ENCODE measurements around the gene GLG1.

DNA sequence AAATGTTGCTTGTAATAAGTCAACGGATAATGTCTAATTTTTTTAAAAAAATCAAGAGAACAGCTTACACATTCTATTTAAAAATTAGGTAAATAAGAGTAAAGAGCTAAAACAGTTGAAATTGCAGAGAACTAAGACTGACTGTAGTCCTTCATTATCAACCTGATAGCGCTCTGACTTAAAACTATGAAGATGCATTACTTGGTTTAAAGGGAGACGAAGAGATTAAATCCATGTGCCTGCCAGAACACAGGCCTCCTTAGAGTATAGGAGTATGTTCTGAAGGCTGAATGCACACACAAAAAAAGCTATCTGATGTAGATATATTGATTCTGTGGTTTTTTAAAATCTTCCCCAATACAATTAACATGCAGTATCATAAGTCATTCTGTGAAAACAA, 28.5 kb downstream of the GLG1 start:
- no peak for TF ChIP-seq POLR2A (IDR thresholded peaks at IDR 0.05; ENCODE audit: low read depth, low read length)
- no peak for TF ChIP-seq POLR2AphosphoS5 (IDR thresholded peaks at IDR 0.05; ENCODE audit: low read depth, low read length)
- TF ChIP-seq TAF1 (IDR thresholded peaks at IDR 0.05; ENCODE audit: borderline replicate concordance, low read depth, low read length): no peak
